PC-3 (cell line): Measurements from ENCODE around the gene TPRG1. TPM values are rescaled to one million over a fixed set of nuclear protein-coding genes. Genes with fewer than 3 reads are reported as not detected.

Experiments
- ATAC-seq: fragments of 200-7000 bp; cut with Tn5 transposase; 2 replicates; pipeline ENCODE4 v1.9.1; 2020; ENCODE audit warnings: mild to moderate bottlenecking, moderate library complexity
- BruUV-seq: library from RNA; stranded (reverse); fragments of 400-500 nt; replicated peaks from 2 replicates; lab custom pipeline; 2021; lab: Mats Ljungman, UMichigan
- CTCF ChIA-PET: fragments of 300-600 bp; sonication (Branson Sonifier 250); formaldehyde crosslinking; loops from one replicate; lab custom pipeline; 2022; ENCODE audit warnings: antibody characterized with exemption; lab: Charles Lee
- POLR2A ChIA-PET: fragments of 300-600 bp; sonication (Branson Sonifier 250); formaldehyde crosslinking; loops from one replicate; lab custom pipeline; 2022; ENCODE audit warnings: antibody characterized with exemption; ENCODE audit not compliant: unreplicated experiment; lab: Charles Lee
- DNase-seq: peaks from one replicate; pipeline ENCODE4 v3.0.0-alpha.2; 2015
- H2AFZ ChIP-seq: fragments of 300-600 bp; sonication (generic); 2 replicates; pipeline ENCODE4 v1.6.0; 2016; ENCODE audit warnings: antibody characterized with exemption, low read length
- H3F3A ChIP-seq: fragments of 300-600 bp; sonication (generic); one replicate; pipeline ENCODE4 v1.6.0; 2017; ENCODE audit warnings: antibody characterized with exemption, low read length, control low read depth, mild to moderate bottlenecking; ENCODE audit not compliant: unreplicated experiment
- H3K27ac ChIP-seq: fragments of 300-600 bp; sonication (generic); 2 replicates; pipeline ENCODE4 v1.5.1; 2016; ENCODE audit warnings: mild to moderate bottlenecking, low read length
- H3K27me3 ChIP-seq: fragments of 300-600 bp; sonication (generic); 2 replicates; pipeline ENCODE4 v1.6.1; 2016; ENCODE audit warnings: low read length, mixed read lengths
- H3K36me3 ChIP-seq: fragments of 300-600 bp; sonication (generic); 2 replicates; pipeline ENCODE4 v1.6.1; 2016; ENCODE audit warnings: low read depth, mixed run types, low read length, mixed read lengths
- H3K4me1 ChIP-seq: fragments of 300-600 bp; sonication (generic); 2 replicates; pipeline ENCODE4 v1.5.1; 2016; ENCODE audit warnings: low read length; ENCODE audit not compliant: insufficient read depth
- H3K4me2 ChIP-seq: fragments of 300-600 bp; sonication (generic); 2 replicates; pipeline ENCODE4 v1.6.0; 2016; ENCODE audit warnings: low read length
- H3K4me3 ChIP-seq: fragments of 300-600 bp; sonication (generic); 2 replicates; pipeline ENCODE4 v1.5.1; 2016; ENCODE audit warnings: mild to moderate bottlenecking, low read length, mixed read lengths
- H3K79me2 ChIP-seq: fragments of 300-600 bp; sonication (generic); 2 replicates; pipeline ENCODE4 v1.6.1; 2017; ENCODE audit warnings: low read length, mixed read lengths
- H3K9ac ChIP-seq: fragments of 300-600 bp; sonication (generic); 2 replicates; pipeline ENCODE4 v1.6.0; 2016; ENCODE audit warnings: mild to moderate bottlenecking, low read length
- H3K9me2 ChIP-seq: fragments of 300-600 bp; sonication (generic); replicated peaks from 2 replicates; pipeline ENCODE4 v1.6.1; 2016; ENCODE audit warnings: mixed run types, low read length, mixed read lengths
- H3K9me3 ChIP-seq: fragments of 300-600 bp; sonication (generic); 2 replicates; pipeline ENCODE4 v1.6.1; 2016; ENCODE audit warnings: low read length, mixed read lengths
- H4K20me1 ChIP-seq: fragments of 300-600 bp; sonication (generic); 2 replicates; pipeline ENCODE4 v1.6.1; 2016; ENCODE audit warnings: low read length, mixed read lengths
- EZH2 ChIP-seq: fragments of 300-600 bp; sonication (generic); IDR thresholded peaks from one replicate; pipeline ENCODE4 v1.6.1; 2017; ENCODE audit warnings: antibody characterized with exemption, mild to moderate bottlenecking, low read length; ENCODE audit not compliant: unreplicated experiment
- EZH2phosphoT487 ChIP-seq: fragments of 300-600 bp; sonication (generic); IDR thresholded peaks from 2 replicates; pipeline ENCODE4 v1.6.1; 2018; ENCODE audit warnings: mild to moderate bottlenecking, antibody characterized with exemption, low read length, borderline replicate concordance
- intact Hi-C: fragments of 100-400 bp; cut with micrococcal nuclease; formaldehyde crosslinking; loops from 2 replicates; pipeline ENCODE4 v1.9.0; 2023
- total RNA-seq: library from RNA; depleted of rRNA; stranded (reverse); fragments of >200 nt; gene quantifications from 2 replicates; pipeline ENCODE4 v1.2.3, GENCODE V29; 2014
- TF ChIP-seq, protein P1 (sequence below): fragments of 300-600 bp; sonication (generic); conservative IDR thresholded peaks from 2 replicates; pipeline ENCODE4 v1.5.1; 2017; ENCODE audit warnings: antibody characterized with exemption, low read depth, mild to moderate bottlenecking, low read length

Gene TPRG1
- total RNA-seq, 1 experiment from 2014 or later, result 1.2 TPM

GRCh38 chr3:189301479-189301878 is 129.7 kb downstream of the TPRG1 start:
- Histone ChIP-seq H3K9ac (no peak overlapping the region), H3K79me2 (no peaks in the 10 kb centered on the region), H3K27ac (no peak overlapping the region), H3K27me3 (no peaks in the 10 kb centered on the region), H3K4me3 (no peak overlapping the region), H3K36me3 (no peaks in the 10 kb centered on the region), H4K20me1 (no peaks in the 10 kb centered on the region), H2AFZ (no peak overlapping the region), H3K4me1 (peaks cover 67% of the 10 kb centered on the region), H3F3A (peaks cover 4% of the 10 kb centered on the region), H3K4me2 (no peak overlapping the region), H3K9me2 (no peaks in the 10 kb centered on the region), H3K9me3 (no peaks in the 10 kb centered on the region)
- POLR2A ChIA-PET, result no interaction called here
- DNase-seq (no peak), ATAC-seq (no peak)
- intact Hi-C loops, result no loop called here
- CTCF ChIA-PET, result no interaction called here
- no TSS peak for BruUV-seq
- TF ChIP-seq, protein P1, sequence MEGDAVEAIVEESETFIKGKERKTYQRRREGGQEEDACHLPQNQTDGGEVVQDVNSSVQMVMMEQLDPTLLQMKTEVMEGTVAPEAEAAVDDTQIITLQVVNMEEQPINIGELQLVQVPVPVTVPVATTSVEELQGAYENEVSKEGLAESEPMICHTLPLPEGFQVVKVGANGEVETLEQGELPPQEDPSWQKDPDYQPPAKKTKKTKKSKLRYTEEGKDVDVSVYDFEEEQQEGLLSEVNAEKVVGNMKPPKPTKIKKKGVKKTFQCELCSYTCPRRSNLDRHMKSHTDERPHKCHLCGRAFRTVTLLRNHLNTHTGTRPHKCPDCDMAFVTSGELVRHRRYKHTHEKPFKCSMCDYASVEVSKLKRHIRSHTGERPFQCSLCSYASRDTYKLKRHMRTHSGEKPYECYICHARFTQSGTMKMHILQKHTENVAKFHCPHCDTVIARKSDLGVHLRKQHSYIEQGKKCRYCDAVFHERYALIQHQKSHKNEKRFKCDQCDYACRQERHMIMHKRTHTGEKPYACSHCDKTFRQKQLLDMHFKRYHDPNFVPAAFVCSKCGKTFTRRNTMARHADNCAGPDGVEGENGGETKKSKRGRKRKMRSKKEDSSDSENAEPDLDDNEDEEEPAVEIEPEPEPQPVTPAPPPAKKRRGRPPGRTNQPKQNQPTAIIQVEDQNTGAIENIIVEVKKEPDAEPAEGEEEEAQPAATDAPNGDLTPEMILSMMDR, result no peak
- TF ChIP-seq EZH2phosphoT487 (no peak), EZH2 (no peak)

- CTCF ChIA-PET, result no interaction called here
Observed at GRCh38 chr3:189303584-189303983, 131.8 kb downstream of the TPRG1 start.

More at GRCh38 chr3:189303584-189303983, 131.8 kb downstream of the TPRG1 start:
- no TSS peak for BruUV-seq
- H3K9me2 ChIP-seq, result no peaks in the 10 kb centered on the region
- peak overlapping the region; percentile 94 for H3K27ac ChIP-seq
- H3K4me3 ChIP-seq, result peak overlapping the region; percentile 20; the same call in 1 of the 2 replicates
- H4K20me1 ChIP-seq, result no peaks in the 10 kb centered on the region
- POLR2A ChIA-PET, result interaction anchor here (0.6 kb wide), 1 partner anchor 20 kb away, joined by 3 read pairs; no protein-coding TSS in a partner anchor
- ATAC-seq, result peak; percentile 41
- H3K4me1 ChIP-seq, result peaks cover 48% of the 10 kb centered on the region
- H3K4me2 ChIP-seq, result peak overlapping the region; percentile 80
- H3K9ac ChIP-seq, result peak overlapping the region; percentile 53
- H3F3A ChIP-seq, result peaks cover 4% of the 10 kb centered on the region
- H3K79me2 ChIP-seq, result no peaks in the 10 kb centered on the region
- intact Hi-C loops, result no loop called here
- DNase-seq, result peak; percentile 84
- no peak overlapping the region for H2AFZ ChIP-seq
- no peaks in the 10 kb centered on the region for H3K27me3 ChIP-seq
- no peaks in the 10 kb centered on the region for H3K9me3 ChIP-seq
- no peaks in the 10 kb centered on the region for H3K36me3 ChIP-seq
- no peak for TF ChIP-seq EZH2phosphoT487
- TF ChIP-seq, protein P1, result no peak
- TF ChIP-seq EZH2, result no peak
